Prostate gland (tissue), 2 donors: ENCODE data around the gene NLGN2.

Experiments
- CTCF ChIP-seq, 4 experiments: fragments of 200-600 bp in 2 of 4; fragments of 450-650 bp in 2 of 4; sonication (generic) in 2 of 4; IDR thresholded peaks; 1 replicate in 3 of 4; 2 replicates in 1 of 4; pipeline ENCODE4 v1.5.1; 2016 to 2019; ENCODE audit warnings: antibody characterized with exemption in 4 of 4, mild to moderate bottlenecking in 2 of 4, moderate library complexity in 2 of 4
- POLR2A ChIP-seq: fragments of 450-650 bp; IDR thresholded peaks from one replicate; pipeline ENCODE4 v1.6.1; 2016; ENCODE audit warnings: antibody characterized with exemption, mild to moderate bottlenecking
- POLR2AphosphoS5 ChIP-seq: sonication (generic); formaldehyde crosslinking; IDR thresholded peaks from one replicate; pipeline ENCODE4 v1.6.1; 2017; ENCODE audit warnings: antibody characterized with exemption

GRCh38 chr17:7468290-7468689 is 60.6 kb downstream of the NLGN2 start:
- no peak for TF ChIP-seq POLR2A
- TF ChIP-seq CTCF (IDR thresholded peaks at IDR 0.05), result no peak
- TF ChIP-seq POLR2AphosphoS5, result no peak
